ENCODE measurements around the gene FANCD2. TPM values are rescaled to one million over a fixed set of nuclear protein-coding genes. Genes with fewer than 3 reads are reported as not detected.
"Not testable (repeated sequence)": the region's sequence is repeated elsewhere in the genome, so short reads cannot be mapped to it uniquely, and the experiment has no call there.

The FANCD2 gene
- total RNA-seq, 1 donor = 23.3 TPM

DNA sequence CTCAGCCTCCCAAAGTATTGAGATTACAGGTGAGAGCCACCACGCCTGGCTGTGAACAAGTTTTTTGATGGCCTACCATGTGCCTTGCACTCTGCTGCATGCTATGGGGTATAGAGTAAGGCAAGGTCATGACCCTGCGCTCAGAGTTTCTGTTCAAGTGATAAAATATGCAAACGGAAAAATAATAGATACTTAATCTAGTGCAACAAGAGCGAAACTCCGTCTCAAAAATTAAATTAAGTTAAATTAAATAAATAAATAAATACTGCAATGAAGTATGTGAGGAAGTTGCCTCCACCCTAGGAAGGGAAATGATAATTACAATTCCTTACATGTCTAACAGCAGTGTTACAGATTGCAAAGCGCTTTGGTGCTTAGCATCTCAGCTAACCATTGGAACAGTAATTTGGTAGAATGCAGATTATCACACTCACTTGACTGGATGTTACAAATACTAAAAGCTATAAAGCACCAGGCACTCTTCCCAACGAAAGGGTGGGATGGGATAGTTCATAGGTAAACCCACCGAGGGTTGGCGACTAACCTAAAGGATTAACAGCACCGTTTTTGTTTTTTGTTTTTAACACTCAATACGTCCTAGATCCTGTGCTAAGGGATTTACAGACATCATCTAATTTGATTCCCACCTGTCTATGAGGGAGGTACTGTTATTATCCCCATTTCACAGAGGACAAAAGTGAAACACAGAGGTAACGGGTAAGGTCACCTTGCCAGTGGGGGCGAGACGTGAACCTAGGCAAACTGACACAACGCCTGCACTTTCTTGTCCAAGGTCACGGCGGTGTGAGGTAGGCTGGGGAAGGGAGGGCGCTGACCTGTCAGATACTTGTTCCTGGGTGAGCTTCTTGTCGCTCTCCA, 793 bp upstream of the FANCD2 start:
- TF ChIP-seq, protein P1, sequence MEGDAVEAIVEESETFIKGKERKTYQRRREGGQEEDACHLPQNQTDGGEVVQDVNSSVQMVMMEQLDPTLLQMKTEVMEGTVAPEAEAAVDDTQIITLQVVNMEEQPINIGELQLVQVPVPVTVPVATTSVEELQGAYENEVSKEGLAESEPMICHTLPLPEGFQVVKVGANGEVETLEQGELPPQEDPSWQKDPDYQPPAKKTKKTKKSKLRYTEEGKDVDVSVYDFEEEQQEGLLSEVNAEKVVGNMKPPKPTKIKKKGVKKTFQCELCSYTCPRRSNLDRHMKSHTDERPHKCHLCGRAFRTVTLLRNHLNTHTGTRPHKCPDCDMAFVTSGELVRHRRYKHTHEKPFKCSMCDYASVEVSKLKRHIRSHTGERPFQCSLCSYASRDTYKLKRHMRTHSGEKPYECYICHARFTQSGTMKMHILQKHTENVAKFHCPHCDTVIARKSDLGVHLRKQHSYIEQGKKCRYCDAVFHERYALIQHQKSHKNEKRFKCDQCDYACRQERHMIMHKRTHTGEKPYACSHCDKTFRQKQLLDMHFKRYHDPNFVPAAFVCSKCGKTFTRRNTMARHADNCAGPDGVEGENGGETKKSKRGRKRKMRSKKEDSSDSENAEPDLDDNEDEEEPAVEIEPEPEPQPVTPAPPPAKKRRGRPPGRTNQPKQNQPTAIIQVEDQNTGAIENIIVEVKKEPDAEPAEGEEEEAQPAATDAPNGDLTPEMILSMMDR (IDR thresholded peaks at IDR 0.05; ENCODE audit: insufficient read depth, low read depth, low read length) = no peak
- no peak for DNase-seq (ENCODE audit: low read depth)
- H3K4me3 ChIP-seq (ENCODE audit: low read depth, low read length) = peak overlapping the region; percentile 96

DNA sequence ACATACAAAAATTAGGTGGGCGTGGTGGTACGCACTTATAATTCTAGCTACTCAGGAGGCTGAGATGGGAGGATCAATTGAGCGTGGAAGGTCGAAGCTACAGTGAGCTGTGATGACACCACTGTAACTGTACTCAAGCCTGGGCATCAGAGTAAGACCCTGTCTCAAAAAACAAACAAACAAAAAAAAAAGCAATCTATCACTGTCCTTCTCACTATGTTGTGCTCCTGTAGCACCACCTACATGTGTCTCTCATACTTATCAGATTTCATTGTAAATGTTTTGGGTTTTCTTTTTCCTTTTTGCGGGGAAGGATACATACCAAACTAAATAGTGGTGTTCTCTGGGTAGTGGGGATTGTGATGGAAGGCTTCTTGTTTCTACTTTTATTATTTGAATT, 14.8 kb downstream of the FANCD2 start:
- TF ChIP-seq, protein P1 (IDR thresholded peaks at IDR 0.05; ENCODE audit: insufficient read depth, low read depth, low read length) = no peak
- DNase-seq (ENCODE audit: low read depth) = no peak

DNA sequence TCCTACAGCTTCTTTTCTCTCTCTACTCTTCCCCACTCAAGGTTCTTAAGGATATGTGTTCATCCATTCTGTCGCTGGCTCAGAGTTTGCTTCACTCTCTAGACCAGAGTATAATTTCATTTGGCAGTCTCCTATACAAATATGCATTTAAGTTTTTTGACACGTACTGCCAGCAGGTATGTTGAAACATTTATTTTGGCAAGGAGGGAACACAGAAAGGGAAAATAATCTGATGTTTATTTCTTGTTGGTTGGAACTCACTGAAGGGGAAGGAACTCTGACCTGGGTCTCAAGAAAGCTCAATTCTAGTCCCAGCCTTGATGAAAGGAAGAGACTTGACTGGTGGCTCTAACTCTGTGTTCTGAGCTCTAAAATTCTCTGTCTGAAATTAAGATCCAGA, 21.6 kb downstream of the FANCD2 start:
- TF ChIP-seq, protein P1 (IDR thresholded peaks at IDR 0.05; ENCODE audit: insufficient read depth, low read depth, low read length) = no peak
- DNase-seq (ENCODE audit: low read depth) = no peak

More for the DNA sequence above, 14.8 kb downstream of the FANCD2 start:
- H3K4me3 ChIP-seq (ENCODE audit: low read depth, low read length) = no peak overlapping the region

DNA sequence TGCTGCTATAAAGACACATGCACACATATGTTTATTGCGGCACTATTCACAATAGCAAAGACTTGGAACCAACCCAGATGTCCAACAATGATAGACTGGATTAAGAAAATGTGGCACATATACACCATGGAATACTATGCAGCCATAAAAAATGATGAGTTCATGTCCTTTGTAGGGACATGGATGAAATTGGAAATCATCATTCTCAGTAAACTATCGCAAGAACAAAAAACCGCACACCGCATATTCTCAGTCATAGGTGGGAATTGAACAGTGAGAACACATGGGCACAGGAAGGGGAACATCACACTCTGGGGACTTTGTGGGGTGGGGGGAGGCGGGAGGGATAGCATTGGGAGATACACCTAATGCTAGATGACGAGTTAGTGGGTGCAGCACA, 26.8 kb downstream of the FANCD2 start:
- not testable (repeated sequence) for DNase-seq (ENCODE audit: low read depth)

More for the DNA sequence above, 21.6 kb downstream of the FANCD2 start:
- H3K4me3 ChIP-seq (ENCODE audit: low read depth, low read length) = no peak overlapping the region

DNA sequence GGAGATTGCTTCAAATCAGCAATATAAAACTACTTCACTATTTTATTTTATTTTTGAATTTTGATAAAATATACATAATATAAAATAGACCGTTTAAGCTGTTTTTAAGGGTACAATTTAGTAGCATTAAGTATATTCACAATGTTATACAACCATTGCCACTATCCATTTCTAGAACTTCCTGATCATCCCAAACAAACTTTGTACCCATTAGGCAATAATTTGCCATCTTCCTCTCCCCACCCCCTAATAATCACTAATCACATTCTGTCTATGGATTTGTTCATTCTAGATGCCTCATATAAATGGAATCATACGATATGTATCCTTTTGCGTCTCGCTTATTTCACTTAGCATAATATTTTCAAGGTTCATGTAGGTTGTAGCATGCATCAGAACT, 28.9 kb downstream of the FANCD2 start:
- DNase-seq (ENCODE audit: low read depth) = no peak
- no peak overlapping the region for H3K4me3 ChIP-seq (ENCODE audit: low read depth, low read length)
- TF ChIP-seq, protein P1 (IDR thresholded peaks at IDR 0.05; ENCODE audit: insufficient read depth, low read depth, low read length) = no peak

More for the DNA sequence above, 26.8 kb downstream of the FANCD2 start:
- not testable (repeated sequence) for H3K4me3 ChIP-seq (ENCODE audit: low read depth, low read length)

DNA sequence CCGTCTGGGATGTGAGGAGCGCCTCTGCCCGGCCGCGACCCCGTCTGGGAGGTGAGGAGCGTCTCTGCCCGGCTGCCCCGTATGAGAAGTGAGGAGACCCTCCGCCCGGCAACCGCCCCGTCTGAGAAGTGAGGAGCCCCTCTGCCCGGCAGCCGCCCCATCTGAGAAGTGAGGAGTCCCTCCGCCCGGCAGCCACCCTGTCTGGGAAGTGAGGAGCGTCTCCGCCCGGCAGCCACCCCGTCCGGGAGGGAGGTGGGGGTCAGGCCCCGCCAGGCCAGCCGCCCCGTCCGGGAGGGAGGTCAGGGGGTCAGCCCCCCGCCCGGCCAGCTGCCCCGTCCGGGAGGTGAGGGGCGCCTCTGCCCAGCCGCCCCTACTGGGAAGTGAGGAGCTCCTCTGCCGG, 43.8 kb downstream of the FANCD2 start:
- not testable (repeated sequence) for DNase-seq (ENCODE audit: low read depth); H3K4me3 ChIP-seq (ENCODE audit: low read depth, low read length)

DNA sequence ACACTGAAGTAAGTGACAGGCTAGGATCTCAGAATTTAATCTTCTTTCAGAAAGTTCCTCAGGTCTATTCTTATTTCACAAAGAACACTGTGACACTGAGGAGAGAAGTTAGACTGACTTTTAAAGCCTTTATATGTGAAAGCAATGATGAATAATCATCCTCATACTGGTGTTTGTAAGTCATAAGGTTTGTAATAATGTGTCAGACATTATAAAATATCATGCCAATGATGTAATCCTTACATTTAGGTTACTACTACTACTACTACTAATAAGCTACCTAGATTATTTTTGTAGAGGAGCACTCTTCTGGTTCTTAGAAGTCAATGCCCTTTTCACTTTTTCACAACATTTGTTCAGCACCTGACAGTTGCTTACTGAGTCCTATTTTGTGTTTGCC, 48.4 kb downstream of the FANCD2 start:
- no peak for DNase-seq (ENCODE audit: low read depth)
- H3K4me3 ChIP-seq (ENCODE audit: low read depth, low read length) = no peak overlapping the region
- TF ChIP-seq, protein P1 (IDR thresholded peaks at IDR 0.05; ENCODE audit: insufficient read depth, low read depth, low read length) = no peak

DNA sequence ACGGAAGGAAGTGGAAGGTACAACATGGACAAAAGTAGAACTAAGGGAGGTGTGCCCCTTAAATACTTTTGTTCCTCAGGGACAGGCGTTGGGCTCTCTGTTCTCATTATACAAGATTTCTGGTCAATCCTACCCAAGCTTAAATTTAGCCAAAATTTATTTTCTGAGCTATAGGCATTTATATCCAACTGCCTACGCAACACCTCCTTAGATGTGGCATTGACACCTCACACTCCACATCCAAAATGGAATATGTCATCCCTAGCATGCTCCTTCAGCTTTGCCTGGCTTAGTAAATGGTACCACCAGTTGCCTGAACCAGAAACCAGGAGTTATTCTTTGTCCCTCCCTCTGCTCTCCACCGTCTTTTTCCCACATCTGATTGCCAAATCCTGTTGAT, 55.6 kb downstream of the FANCD2 start:
- TF ChIP-seq, protein P1 (IDR thresholded peaks at IDR 0.05; ENCODE audit: insufficient read depth, low read depth, low read length) = no peak
- no peak for DNase-seq (ENCODE audit: low read depth)
- H3K4me3 ChIP-seq (ENCODE audit: low read depth, low read length) = no peak overlapping the region

Measured in fibroblast of villous mesenchyme (primary cell).